ENCODE results near the gene SHROOM1. TPM values are rescaled to one million over a fixed set of nuclear protein-coding genes. Genes with fewer than 3 reads are reported as not detected.

SHROOM1 gene, protein sequence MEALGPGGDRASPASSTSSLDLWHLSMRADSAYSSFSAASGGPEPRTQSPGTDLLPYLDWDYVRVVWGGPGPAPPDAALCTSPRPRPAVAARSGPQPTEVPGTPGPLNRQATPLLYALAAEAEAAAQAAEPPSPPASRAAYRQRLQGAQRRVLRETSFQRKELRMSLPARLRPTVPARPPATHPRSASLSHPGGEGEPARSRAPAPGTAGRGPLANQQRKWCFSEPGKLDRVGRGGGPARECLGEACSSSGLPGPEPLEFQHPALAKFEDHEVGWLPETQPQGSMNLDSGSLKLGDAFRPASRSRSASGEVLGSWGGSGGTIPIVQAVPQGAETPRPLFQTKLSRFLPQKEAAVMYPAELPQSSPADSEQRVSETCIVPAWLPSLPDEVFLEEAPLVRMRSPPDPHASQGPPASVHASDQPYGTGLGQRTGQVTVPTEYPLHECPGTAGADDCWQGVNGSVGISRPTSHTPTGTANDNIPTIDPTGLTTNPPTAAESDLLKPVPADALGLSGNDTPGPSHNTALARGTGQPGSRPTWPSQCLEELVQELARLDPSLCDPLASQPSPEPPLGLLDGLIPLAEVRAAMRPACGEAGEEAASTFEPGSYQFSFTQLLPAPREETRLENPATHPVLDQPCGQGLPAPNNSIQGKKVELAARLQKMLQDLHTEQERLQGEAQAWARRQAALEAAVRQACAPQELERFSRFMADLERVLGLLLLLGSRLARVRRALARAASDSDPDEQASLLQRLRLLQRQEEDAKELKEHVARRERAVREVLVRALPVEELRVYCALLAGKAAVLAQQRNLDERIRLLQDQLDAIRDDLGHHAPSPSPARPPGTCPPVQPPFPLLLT
- 1 to 10 TPM; 3.2 to 4.2 TPM for total RNA-seq

DNA sequence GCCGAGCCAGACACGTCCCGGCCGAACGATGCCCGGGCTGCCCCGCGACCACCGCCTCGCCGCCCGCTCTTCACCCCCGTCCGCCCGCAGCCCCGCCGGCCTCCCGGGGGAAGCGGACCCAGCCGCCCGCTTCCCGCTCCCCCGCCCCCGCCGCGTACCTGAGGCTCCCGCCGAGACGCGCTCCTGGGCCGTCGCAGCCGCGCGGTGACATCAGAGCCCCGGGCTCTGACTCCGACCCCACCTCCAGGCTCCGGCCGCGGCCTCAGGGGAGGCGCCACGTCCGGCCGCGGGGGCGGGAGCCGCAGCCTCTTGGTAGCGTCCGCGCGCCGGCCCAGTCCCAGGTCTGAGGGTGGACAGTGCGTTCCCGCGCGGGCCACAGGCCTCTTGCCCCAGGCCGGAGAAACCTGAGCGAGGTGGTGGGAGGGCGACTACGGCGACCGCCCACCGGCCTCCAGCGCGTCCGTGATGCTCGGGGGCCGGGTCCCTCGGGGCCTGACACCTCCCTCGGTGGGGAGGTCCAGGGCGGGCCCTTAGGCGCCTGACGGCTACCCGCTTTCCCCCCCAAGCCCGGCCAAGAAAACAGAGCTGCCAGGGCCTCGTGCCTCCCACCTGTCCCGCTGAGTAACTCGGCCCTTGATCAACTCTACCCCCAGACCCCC is at the start of gene SHROOM1:
SHROOM1 (minus strand) TSS at position 212 of the 659 bp plus-strand sequence. CDS start 4,507 bp downstream, outside the sequence.
- DNase-seq (ENCODE audit: low spot score): no peak
- Histone ChIP-seq H3K27me3 (no peaks in the 10 kb centered on the region), H3K4me1 (peaks cover 0 to 31% of the 10 kb centered on the region in 2 donors), H3K4me3 (peak within 1 kb of the TSS; percentile 62 to 74), H3K36me3 (no peaks in the 10 kb centered on the region), H3K9me3 (no peaks in the 10 kb centered on the region), H3K27ac (peak within 1 kb of the TSS; percentile 65 to 72)
- TF ChIP-seq, protein P1, sequence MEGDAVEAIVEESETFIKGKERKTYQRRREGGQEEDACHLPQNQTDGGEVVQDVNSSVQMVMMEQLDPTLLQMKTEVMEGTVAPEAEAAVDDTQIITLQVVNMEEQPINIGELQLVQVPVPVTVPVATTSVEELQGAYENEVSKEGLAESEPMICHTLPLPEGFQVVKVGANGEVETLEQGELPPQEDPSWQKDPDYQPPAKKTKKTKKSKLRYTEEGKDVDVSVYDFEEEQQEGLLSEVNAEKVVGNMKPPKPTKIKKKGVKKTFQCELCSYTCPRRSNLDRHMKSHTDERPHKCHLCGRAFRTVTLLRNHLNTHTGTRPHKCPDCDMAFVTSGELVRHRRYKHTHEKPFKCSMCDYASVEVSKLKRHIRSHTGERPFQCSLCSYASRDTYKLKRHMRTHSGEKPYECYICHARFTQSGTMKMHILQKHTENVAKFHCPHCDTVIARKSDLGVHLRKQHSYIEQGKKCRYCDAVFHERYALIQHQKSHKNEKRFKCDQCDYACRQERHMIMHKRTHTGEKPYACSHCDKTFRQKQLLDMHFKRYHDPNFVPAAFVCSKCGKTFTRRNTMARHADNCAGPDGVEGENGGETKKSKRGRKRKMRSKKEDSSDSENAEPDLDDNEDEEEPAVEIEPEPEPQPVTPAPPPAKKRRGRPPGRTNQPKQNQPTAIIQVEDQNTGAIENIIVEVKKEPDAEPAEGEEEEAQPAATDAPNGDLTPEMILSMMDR (IDR thresholded peaks at IDR 0.05): no peak

DNA sequence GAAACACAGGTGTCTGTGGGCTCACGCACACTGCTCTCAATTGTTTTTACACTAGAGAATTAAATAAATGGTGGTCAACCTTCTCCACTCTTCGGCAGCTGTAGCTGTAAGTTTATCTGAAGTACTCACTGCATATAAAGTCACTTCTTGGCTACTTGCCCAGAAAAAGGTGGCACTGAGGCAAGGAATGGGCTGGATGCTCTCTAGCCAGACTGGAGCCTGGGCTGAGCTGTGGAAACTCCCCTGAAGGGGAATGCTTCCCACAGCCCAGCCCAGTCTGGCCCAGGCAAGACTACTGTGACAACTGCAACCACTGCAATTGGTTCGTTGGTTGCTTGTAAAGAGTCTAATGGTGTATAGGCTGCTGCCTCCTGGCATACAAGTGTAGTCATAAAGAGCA is 47.5 kb upstream of the SHROOM1 start:
- Histone ChIP-seq H3K4me3 (no peak overlapping the region), H3K36me3 (peaks cover 47% of the 10 kb centered on the region), H3K9me3 (no peaks in the 10 kb centered on the region), H3K27ac (peak overlapping the region in 1 of 2 donors; percentile 10), H3K27me3 (no peaks in the 10 kb centered on the region), H3K4me1 (peaks cover 0 to 22% of the 10 kb centered on the region in 2 donors)
- no peak for DNase-seq (ENCODE audit: low spot score)
- TF ChIP-seq, protein P1 (IDR thresholded peaks at IDR 0.05): no peak

DNA sequence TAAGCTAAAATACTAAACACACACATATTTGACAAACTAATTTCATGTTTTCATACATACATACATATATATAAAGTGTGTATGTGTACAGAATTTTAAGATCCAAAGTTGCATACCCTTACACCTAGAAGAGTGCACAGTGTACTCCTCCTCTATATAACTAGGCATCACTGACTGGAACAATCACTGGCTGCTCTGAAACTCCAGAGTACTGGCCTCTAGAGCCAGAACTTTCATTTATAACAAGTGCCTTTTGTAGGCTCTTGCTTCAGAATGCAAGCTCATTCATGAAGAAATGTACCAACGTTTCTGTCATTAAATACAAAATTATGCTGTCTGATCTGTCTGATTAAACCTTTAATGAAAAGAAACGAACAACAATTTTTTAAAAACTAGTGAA is 47.0 kb upstream of the SHROOM1 start:
- Histone ChIP-seq H3K9me3 (no peaks in the 10 kb centered on the region), H3K27ac (peak overlapping the region in 1 of 2 donors; percentile 10), H3K4me1 (peaks cover 0 to 26% of the 10 kb centered on the region in 2 donors), H3K36me3 (peaks cover 42% of the 10 kb centered on the region), H3K4me3 (no peak overlapping the region), H3K27me3 (no peaks in the 10 kb centered on the region)
- TF ChIP-seq, protein P1 (IDR thresholded peaks at IDR 0.05): no peak
- DNase-seq (ENCODE audit: low spot score): no peak

DNA sequence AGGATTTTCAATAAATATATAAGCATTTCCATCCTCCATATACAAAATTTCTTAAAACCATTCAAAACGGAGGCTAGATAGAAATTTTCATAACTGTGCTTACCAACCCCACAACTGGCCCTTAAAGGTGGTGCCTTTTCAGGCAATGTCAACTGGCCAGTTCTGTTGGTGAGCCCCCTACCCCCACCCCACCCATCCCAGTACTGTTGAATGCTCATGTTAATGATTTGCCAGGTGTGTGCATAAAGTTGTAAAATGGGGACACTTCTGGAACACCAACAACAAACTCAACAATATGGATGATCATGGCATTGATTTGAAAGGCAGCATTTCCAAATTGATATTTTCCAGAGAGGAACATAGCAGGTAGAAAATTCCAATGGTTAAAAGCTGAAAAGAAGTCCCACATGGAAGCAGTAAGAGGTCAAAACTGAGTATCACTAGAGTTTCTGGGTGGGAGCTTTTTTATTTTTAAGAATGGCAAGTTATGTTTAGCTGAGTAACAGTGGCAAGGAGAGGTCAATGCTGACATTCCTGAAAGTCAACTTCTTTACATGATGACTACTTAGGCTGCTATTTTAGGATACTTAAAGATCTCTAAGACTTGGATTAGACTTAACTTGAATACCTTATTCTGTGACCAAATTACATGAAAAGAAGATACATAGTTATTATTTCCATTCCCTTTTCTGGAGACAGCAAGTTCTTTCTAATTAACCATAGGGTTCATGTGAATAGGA is 45.7 kb upstream of the SHROOM1 start:
- peaks cover 0 to 35% of the 10 kb centered on the region in 2 donors for H3K4me1 ChIP-seq
- no peak for DNase-seq (ENCODE audit: low spot score)
- no peak overlapping the region for H3K4me3 ChIP-seq
- peaks cover 38% of the 10 kb centered on the region for H3K36me3 ChIP-seq
- H3K27me3 ChIP-seq: no peaks in the 10 kb centered on the region
- TF ChIP-seq, protein P1 (IDR thresholded peaks at IDR 0.05): no peak
- no peaks in the 10 kb centered on the region for H3K9me3 ChIP-seq
- no peak overlapping the region for H3K27ac ChIP-seq

DNA sequence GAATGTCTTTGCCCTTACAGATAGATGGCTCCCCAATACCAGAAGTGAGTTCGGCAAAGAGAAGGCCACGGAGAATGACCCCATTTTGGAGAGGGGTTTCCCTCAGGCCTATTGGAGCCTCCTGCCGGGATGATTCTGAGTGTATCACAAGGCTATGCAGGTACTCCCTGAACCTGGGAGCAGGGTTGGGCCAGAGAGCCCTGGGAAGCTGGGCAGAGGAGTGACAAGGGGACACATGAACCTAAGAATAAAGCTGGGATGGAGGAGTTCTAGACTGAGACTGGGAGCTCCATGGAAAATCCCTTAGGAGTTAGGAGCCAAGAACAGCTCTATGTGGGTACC is 43.5 kb upstream of the SHROOM1 start:
- DNase-seq (ENCODE audit: low spot score): no peak
- Histone ChIP-seq H3K27ac (peak overlapping the region in 1 of 2 donors; percentile 62), H3K4me1 (peaks cover 0 to 35% of the 10 kb centered on the region in 2 donors), H3K4me3 (no peak overlapping the region), H3K9me3 (no peaks in the 10 kb centered on the region), H3K27me3 (no peaks in the 10 kb centered on the region), H3K36me3 (peaks cover 29% of the 10 kb centered on the region)
- TF ChIP-seq, protein P1 (IDR thresholded peaks at IDR 0.05): no peak
